GM21528 (cell line): ENCODE data around the gene TMEM38A.
"Not testable (repeated sequence)": the region's sequence is repeated elsewhere in the genome, so short reads cannot be mapped to it uniquely, and the experiment has no call there.

Source experiments
- ATAC-seq: cut with Tn5 transposase; IDR thresholded peaks from one replicate; pipeline ENCODE4 v1.9.1; 2021; ENCODE audit warnings: mild to moderate bottlenecking, moderate library complexity; ENCODE audit not compliant: unreplicated experiment, low FRiP score

Gene TMEM38A

DNA sequence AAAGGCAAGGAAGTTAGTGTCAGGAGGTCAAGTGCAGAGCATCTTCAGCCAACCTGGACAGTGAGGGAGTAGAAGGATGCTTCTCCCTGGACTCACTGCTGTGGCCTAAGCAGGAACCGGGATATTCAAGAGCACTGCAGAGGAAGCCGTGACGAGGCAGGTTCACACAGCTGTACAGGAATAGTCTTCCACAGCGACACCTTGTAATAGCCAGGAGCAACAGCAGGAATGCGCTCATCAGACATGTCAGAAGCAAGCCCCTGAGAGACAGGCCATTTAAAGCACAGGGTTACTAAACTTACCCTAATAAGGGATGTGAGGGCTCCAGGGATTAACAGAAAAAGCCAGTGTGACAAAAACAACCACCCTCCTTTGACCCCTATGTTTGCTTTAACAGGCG lies 29.5 kb upstream of the TMEM38A start:
- no peak for ATAC-seq

DNA sequence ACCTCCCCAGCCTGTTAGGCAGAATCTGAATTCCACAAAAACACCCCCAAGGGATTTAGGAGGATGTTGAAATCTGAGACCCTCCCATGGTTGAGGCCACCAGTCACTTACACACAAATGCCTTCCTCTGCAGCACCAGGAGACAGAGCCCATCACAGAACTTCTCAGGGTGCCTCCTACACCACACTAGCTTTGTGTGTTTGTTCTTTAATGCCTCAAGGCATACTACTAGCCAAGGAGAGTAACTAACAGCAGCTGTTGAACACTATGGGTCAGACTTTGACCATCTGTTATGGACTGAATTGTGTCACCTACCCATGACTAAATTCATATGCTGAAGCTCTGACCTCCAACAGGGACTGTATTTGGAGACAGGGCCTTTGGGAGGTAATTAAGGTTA lies 23.4 kb upstream of the TMEM38A start:
- ATAC-seq, result no peak

DNA sequence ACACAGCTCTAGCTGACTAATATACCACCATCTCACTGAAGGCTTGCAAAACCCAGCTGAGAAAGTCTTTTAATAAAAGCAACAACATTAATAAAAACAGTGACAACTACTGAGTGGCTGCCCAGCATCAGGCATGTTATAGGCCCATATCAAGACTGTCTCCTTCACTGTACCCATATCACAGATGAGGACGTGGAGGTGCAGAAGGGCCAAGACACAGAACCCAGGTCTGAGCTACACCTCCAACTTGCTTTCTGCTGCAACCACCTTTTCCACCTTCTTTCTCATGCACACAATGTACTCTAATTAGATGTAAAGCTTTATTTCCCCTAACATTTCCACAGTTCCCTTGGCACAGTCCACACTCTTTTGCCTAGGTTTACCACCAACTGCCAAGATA lies 22.3 kb upstream of the TMEM38A start:
- ATAC-seq, result no peak

DNA sequence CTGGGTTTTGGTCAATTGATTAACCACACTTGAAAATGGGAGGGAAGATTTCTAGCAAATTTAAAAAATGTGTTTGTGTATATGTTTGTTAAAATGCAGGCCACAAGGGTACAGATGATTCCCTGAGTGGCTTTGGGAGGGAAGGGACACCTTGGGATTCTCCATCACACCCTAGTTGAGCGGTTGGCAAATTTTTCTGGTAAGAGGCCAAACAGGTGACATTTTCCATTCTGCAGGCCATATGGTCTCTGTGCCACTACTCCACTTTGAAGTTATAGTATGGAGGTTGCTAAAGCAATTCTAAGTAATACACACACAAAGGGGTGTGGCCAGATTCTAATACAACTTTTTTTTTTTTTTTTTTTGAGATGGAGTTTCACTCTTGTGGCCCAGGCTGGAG lies 20.0 kb upstream of the TMEM38A start:
- ATAC-seq, result no peak

DNA sequence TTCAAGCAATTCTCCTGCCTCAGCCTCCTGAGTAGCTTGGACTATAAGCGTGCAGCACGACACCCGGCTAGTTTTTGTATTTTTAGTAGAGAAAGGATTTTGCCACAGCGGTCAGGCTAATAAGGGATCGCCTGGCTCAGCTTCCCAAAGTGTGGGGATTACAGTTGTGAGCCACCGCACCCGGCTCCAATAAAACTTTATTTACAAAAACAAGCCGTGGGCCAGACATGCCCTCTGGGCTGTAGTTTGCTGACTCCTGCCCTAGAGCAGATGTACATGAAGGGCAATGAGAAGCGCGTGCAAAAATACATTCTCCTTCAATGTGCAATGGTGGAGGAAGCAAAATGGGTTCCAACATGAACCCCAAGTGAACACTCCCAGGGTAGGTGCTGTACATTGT lies 19.2 kb upstream of the TMEM38A start:
- no peak for ATAC-seq

DNA sequence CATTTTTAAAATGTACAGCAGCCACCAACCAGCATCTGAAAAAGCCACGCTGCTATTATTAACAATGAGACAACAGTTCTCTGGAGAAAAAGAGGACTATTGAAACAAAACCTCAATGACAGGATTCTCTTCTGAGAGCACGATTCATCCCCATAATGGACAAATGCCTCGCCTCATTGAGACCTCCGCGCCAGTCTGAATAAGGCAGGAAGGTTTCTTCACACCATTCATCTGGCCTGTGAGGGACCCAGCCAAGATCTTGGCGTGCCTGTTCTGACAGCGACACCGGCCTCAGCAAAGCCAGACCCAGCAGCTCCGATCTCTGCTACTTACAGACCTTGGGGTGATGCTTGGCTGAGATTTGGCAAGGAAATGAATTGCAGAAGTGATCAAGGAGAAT lies 15.8 kb upstream of the TMEM38A start:
- ATAC-seq, result no peak

DNA sequence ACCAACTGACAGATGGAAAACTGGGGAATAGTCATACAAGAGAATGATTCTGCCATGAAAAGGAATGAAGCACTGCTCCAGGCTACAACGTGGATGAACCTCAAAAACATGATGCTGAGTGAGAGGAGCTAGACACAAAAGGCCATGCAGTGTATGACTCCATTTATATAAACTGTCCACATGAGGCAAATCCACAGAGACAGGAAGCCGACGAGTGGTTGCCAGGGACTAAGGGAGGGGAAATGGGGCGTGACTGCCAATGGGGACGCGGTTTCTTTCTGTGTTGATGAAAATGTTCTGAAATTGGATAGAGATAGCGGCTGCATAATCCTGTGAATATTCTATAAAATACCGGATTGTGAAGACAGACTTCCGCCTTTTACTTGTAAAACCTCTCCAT lies 11.2 kb upstream of the TMEM38A start:
- ATAC-seq, result no peak

DNA sequence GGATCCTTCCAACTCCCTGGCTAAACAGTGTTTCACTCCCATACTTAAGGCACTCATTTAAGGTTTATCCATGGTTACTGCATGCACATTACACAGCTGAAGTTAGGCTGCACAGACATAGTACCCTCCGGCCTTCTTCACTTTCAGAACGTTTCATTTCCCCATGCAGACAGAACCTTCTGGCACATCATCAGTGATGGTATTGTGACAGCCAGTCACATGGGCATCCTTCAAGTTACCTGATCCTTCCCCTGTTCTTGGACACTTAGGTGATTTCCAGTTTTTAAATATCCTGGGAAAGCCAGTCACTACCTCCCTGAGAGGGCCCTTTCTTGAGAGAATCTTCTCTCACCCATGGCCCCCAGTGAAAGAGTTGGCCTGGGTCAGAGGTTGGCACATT lies 10.1 kb upstream of the TMEM38A start:
- ATAC-seq, result no peak

DNA sequence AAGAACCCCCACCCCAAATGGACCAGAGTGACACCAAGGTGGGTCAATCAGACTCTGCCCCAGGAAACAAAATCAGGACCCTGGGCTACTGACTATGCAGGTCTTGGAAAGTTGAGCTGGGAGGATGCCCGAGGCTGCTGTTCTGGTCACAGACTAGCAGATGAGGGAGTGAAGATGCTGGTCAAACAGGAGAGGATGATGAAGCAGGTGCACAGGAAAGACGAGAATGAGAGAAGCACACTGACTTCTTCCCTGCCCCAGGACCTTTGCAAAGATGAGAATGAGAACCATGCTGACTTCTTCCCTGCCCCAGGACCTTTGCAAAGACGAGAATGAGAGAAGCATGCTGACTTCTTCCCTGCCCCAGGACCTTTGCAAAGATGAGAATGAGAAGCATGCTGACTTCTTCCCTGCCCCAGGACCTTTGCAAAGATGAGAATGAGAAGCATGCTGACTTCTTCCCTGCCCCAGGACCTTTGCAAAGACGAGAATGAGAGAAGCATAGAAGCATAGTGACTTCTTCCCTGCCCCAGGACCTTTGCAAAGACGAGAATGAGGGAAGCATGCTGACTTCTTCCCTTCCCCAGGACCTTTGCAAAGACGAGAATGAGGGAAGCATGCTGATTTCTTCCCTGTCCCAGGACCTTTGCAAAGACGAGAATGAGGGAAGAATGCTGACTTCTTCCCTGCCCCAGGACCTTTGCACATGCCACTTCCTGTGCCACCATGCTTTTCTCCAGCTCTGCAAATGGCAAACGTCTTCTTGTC lies 9.3 kb upstream of the TMEM38A start:
- ATAC-seq, result not testable (repeated sequence)

DNA sequence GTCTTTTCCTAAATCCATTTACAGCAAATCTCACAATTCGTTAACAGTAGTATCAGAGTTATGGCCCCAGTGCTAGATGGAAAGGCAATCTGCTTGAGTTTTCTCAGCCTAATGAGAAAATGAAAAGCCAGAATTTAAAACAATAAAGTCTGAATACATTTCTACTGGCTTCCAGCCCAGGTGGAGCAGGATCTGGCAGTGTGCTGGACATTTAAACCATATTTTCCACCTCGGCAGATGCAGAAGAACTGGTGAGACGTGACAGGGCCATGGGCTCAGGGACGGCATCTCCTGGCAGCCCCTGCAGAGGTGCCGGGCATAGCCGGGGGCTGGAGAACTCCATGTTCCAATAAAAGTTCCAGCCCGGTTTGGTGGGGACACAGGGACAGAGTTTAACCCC lies 8.1 kb upstream of the TMEM38A start:
- no peak for ATAC-seq

DNA sequence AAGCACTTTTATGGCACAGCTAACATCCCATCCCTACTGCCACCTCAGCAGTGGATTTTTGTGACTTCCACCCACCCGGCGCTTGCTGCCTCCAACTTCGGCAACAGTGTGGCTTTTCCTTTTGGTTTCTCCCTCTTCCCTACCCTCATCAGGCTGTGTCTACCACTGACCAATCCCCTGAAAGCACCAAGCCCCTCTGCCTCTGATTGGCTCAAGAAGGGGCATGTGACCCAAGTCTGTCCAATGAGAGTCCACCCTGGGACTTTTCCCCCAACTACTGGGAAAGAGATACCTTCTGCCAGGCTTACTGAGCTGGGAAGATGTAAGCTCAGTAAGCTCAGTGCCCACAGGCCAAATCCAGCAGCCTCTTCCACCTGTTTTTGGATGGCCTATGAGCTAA lies 6.8 kb upstream of the TMEM38A start:
- ATAC-seq, result no peak

DNA sequence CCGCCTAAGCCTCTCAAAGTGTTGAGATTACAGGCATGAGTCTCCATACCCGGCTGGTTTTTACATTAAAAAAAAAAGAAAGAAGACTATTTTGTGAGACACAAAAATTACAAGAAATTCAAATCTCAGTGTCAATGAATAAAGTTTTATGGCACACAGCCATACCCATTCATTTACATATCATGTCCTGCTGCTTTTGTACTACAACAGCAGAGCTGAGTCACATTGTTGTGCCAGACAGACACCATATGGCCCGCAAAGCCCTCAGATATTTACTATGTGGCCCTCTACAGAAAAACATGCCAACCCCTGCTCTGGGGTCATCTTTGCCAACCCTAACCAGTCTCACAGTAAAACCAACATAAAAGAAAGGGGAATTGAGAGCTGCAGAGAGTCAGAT lies 6.3 kb upstream of the TMEM38A start:
- no peak for ATAC-seq

DNA sequence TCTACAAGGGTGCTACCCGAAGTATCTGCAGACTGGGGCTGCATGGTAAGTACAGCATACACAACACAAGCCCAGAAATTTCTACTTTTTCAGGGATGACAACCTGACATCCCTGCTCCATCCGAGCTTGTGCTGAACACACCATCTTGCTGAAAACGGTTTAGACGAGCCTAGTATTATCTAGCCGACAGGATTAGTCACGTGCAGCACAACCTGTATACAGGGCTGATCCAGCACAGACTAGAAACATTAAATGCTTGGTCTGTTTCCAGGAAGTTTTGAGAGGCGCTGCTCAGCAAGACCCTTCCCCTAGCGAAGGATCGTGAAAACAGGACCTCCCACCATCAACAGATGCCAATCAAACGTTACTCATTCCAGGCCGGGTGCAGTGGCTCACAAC lies 5.2 kb upstream of the TMEM38A start:
- no peak for ATAC-seq

DNA sequence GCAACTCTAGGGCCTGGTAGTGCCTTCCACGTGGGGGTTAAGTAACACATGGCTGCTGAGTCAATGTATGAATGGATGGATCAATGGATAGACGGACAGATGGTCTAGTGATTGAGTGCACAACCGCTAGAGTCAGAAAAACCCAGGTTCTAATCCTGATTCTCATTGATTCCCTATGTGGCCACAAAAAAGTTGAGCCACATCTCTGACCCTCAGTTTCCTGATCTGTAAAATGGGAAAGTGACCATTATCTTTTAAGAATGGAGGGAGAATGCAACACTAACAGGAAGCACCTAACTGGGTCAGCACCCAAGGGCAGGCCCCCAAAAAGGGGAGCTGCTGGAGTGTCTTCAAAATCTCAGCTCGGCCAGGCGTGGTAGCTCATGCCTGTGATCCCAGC lies 3.6 kb upstream of the TMEM38A start:
- no peak for ATAC-seq

DNA sequence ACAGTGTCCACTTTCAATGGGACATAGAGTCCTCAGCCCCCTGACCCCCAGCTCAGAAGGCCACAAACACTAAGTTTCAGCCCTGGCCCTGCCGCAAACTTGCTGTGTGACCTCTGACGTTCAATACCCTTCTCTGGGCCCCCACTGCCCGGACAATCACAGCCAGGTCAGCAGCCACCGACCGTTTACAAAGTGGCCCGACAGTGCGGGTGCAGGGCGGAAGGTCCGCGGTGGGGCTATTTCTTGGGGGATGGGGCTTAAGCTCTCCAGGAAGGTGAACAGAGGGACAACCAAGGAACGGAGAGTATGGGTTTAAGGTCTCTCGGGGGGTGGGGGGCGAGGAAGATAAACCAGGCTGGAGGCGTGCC lies 1.5 kb upstream of the TMEM38A start:
- no peak for ATAC-seq

DNA sequence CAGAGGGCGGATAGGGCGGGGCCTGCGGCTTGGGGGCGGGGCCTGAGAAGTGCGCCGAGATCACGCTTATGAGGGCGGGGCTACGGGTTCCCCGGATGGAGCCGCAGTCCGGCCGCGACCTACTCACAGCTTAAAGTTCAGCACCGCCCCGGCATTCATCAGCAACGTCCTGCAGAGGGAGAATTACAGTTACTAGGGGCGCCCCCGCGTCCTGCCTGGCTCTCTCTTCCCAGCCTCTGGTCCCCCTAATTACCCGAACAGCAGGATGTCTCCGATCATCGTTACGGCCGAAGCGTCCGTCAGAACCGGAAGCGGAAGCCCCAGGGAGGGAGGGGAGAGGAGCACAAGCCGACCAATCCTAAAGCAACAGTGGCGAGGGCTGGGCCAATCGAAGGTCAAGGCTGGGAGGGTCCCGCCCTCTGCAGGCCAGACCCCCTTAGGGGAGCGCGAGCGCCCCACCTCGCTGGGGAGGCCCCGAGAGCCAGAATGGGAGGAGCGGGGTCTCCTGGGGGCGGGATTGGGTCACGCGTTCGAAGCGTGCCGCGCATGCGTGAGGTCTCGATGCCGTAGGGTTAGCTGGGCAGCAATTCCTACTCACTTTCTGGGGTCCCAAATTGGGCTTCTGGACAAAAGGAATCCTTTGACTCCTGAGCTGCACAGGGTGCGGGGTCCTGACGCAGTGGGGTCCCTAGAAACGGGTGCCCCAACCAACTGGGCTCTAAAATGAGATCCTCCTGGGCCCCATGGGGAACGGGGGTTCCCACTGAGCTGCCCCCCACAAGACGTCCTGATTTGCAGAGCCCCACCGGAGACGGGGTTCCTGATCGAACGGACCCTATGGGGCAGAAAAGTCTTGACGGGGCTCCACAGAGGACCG lies 869 bp upstream of the TMEM38A start, which contains the start of gene SMIM7:
TSS of gene SMIM7 (minus strand) at position 313 of the 877 bp plus-strand sequence. CDS start at position 279, 34 bp downstream.
- ATAC-seq, result peak; percentile 82

DNA sequence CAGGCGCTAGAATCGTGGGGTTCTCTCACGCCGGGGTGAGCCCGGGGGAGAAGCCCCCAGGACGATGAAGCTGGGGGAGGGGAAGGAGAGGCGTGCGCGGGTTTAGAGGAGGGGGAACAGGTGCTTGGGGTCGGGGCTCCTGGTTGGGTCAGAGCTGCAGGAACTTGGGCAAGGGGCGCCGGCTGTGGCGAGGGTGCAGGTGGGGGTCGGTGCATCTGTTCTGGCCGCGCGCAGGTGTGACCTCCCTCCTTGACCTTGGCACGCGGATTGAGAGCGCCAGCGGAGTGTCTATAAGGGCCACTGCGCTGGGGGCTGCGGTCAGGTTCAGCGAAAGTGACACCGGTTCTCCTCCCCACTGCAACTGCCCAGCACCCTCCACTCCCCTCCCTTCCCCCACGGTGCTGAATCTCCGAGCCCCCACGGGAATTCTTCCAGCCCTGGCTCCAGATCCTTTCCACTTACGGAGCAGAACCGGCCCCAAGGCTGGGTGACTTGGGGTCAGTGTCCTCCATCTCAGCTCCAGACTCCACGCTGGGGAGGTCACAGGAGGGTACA lies 618 bp downstream of the TMEM38A start:
- no peak for ATAC-seq

DNA sequence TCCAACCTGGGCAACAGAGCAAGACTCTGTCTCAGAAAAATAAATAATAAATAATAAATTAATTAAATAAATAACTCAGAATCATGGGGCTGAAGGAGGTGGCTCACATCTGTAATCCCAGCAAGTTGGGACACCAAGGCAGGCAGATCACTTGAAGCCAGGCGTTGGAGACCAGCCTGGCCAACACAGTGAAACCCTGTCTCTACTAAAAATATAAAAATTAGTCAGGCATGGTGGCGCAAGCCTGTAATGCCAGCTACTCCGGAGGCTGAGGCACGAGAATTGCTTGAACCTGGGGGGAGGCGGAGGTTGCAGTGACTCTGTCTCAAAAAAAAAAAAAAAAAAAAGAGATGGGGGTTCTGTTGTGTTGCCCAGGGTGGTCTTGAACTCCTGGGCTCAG lies 7.2 kb downstream of the TMEM38A start:
- ATAC-seq, result no peak

DNA sequence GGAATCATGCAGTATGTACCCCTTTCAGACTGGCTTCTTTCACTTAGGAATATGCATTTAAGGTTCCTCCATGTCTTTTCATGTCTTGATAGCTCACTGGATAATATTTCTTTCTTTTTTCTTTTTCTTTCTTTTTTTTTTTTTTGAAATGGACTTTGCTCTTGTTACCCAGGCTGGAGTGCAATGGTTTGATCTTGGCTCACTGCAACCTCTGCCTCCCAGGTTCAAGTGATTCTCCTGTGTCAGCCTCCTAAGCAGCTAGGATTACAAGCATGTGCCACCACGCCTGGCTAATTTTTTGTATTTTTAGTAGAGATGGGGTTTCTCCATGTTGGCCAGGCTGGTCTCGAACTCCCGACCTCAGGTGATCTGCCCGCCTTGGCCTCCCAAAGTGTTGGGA lies 7.8 kb downstream of the TMEM38A start:
- not testable (repeated sequence) for ATAC-seq

DNA sequence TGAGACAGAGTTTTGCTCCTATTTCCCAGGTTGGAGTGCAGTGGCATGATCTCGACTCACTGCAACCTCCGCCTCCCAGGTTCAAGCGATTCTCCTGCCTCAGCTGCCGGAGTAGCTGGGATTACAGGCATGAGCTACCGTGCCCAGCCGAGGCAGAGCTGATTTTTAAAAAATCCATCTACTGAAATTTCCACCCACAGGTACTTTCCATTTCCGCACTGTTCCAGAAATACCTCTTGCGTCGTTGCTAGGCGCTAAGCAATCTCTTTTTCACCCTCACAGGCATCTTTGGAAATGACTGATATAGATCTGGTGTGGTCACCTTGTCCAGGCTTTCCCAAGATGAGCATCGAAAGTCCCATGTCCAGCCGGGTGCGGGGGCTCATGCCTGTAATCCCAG lies 9.4 kb downstream of the TMEM38A start:
- ATAC-seq, result no peak

DNA sequence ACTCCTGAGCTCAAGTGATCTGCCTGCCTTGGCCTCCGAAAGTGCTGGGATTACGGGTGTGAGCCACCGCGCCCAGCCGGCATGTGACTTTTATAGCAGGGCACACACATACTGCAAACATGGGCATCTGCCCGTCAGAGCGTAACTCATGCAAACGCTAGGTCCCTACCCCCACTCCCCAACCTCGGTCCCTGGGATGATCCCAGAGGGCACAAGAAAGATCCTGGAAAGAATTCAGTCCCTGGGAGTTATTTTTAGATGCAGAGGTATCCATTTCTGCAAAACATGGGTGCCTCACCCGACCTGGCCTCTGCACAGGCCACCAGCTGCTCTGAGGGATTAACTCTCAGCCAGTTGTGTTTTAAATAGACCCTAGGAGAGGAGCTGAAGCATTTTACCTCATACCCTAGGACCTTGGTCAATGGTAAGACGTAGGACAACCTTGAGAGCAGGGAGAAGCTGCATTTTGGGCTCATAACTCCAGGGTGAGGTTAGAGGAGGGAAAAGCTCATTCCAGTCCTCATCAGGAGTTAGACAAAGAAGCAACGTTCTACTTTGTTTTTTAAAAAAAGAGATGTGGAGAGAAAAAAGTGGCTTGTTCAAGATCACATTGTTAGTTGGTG lies 10.8 kb downstream of the TMEM38A start:
- no peak for ATAC-seq
